ENCODE results near the gene REV3L. TPM values are rescaled to one million over a fixed set of nuclear protein-coding genes. Genes with fewer than 3 reads are reported as not detected.

Gene REV3L
- total and polyA plus RNA-seq, 2 donors (not counting 1 experiment from before 2014, with no cell fraction given): 42.9 to 127 TPM

DNA sequence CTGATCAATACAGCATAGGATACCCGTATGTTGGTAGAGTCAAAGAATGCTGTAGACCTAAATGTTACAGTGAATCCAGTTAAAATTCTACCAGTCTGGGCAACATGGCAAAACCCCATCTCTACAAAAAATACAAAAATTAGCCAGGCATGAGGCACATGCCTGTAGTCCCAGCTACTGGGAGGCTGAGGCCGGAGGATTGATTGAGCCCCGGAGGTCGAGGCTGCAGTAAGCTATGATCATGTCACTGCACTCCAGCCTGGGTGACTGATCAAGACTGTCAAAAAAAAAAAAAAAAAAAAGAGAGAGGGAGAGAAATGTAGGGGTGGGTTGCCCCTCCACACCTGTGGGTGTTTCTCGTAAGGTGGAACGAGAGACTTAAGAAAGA, 228.2 kb downstream of the REV3L start:
- no peak for TF ChIP-seq EZH2 (IDR thresholded peaks at IDR 0.05; ENCODE audit: low read length, missing control alignments)
- TF ChIP-seq, protein P1, sequence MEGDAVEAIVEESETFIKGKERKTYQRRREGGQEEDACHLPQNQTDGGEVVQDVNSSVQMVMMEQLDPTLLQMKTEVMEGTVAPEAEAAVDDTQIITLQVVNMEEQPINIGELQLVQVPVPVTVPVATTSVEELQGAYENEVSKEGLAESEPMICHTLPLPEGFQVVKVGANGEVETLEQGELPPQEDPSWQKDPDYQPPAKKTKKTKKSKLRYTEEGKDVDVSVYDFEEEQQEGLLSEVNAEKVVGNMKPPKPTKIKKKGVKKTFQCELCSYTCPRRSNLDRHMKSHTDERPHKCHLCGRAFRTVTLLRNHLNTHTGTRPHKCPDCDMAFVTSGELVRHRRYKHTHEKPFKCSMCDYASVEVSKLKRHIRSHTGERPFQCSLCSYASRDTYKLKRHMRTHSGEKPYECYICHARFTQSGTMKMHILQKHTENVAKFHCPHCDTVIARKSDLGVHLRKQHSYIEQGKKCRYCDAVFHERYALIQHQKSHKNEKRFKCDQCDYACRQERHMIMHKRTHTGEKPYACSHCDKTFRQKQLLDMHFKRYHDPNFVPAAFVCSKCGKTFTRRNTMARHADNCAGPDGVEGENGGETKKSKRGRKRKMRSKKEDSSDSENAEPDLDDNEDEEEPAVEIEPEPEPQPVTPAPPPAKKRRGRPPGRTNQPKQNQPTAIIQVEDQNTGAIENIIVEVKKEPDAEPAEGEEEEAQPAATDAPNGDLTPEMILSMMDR (conservative IDR thresholded peaks at IDR 0.05 in 1 of 2, IDR thresholded peaks at IDR 0.05 in 1 of 2; ENCODE audit: low read depth in 1 of 2, low read length in 2 of 2): no peak
- no peak overlapping the region for H3K4me3 ChIP-seq (replicated peaks in 1 of 4; ENCODE audit: control extremely low read depth in 1 of 4, insufficient read depth in 1 of 4, low read depth in 3 of 4, low read length in 4 of 4)

GRCh38 chr6:111254004-111254778, 228.8 kb downstream of the REV3L start:
- Histone ChIP-seq H3K27ac (ENCODE audit: insufficient read depth, low read length) (no peak overlapping the region), H2AFZ (ENCODE audit: low read length) (no peak overlapping the region), H4K20me1 (ENCODE audit: control insufficient read depth, extremely low read depth, insufficient read depth, low read length) (no peaks in the 10 kb centered on the region), H3K36me3 (ENCODE audit: control insufficient read depth, insufficient read depth, low read length) (no peaks in the 10 kb centered on the region), H3K27me3 (ENCODE audit: control insufficient read depth, insufficient read depth, low read length) (no peaks in the 10 kb centered on the region), H3K79me2 (ENCODE audit: control insufficient read depth, insufficient read depth, low read length) (no peaks in the 10 kb centered on the region), H3K4me2 (ENCODE audit: extremely low read depth, insufficient read depth, low read length) (no peak overlapping the region), H3K9ac (ENCODE audit: insufficient read depth, low read length) (no peak overlapping the region), H3K9me3 (ENCODE audit: control insufficient read depth, insufficient read depth, low read depth, low read length) (no peaks in the 10 kb centered on the region), H3K4me3 (replicated peaks in 1 of 4; ENCODE audit: control extremely low read depth in 1 of 4, insufficient read depth in 1 of 4, low read depth in 3 of 4, low read length in 4 of 4) (no peak overlapping the region), H3K4me1 (ENCODE audit: control insufficient read depth, extremely low read depth, insufficient read depth, low read length) (no peaks in the 10 kb centered on the region)
- DNase-seq (ENCODE audit: low read depth in 2 of 2): no peak
- TF ChIP-seq, protein P1 (conservative IDR thresholded peaks at IDR 0.05 in 1 of 2, IDR thresholded peaks at IDR 0.05 in 1 of 2; ENCODE audit: low read depth in 1 of 2, low read length in 2 of 2): no peak
- TF ChIP-seq EZH2 (IDR thresholded peaks at IDR 0.05; ENCODE audit: low read length, missing control alignments): no peak

More for the DNA sequence above, 228.2 kb downstream of the REV3L start:
- H3K27me3 ChIP-seq (ENCODE audit: control insufficient read depth, insufficient read depth, low read length): no peaks in the 10 kb centered on the region
- no peaks in the 10 kb centered on the region for H4K20me1 ChIP-seq (ENCODE audit: control insufficient read depth, extremely low read depth, insufficient read depth, low read length)
- H3K4me1 ChIP-seq (ENCODE audit: control insufficient read depth, extremely low read depth, insufficient read depth, low read length): no peaks in the 10 kb centered on the region
- H3K9ac ChIP-seq (ENCODE audit: insufficient read depth, low read length): no peak overlapping the region
- no peak overlapping the region for H3K27ac ChIP-seq (ENCODE audit: insufficient read depth, low read length)
- no peak overlapping the region for H2AFZ ChIP-seq (ENCODE audit: low read length)
- no peaks in the 10 kb centered on the region for H3K36me3 ChIP-seq (ENCODE audit: control insufficient read depth, insufficient read depth, low read length)
- peaks cover 2% of the 10 kb centered on the region for H3K79me2 ChIP-seq (ENCODE audit: control insufficient read depth, insufficient read depth, low read length)
- no peak overlapping the region for H3K4me2 ChIP-seq (ENCODE audit: extremely low read depth, insufficient read depth, low read length)
- no peaks in the 10 kb centered on the region for H3K9me3 ChIP-seq (ENCODE audit: control insufficient read depth, insufficient read depth, low read depth, low read length)
- no peak for DNase-seq (ENCODE audit: low read depth in 2 of 2)

- no peak for DNase-seq (ENCODE audit: low read depth in 2 of 2)
- no peaks in the 10 kb centered on the region for H3K27me3 ChIP-seq (ENCODE audit: control insufficient read depth, insufficient read depth, low read length)
- no peaks in the 10 kb centered on the region for H3K9me3 ChIP-seq (ENCODE audit: control insufficient read depth, insufficient read depth, low read depth, low read length)
- H3K4me3 ChIP-seq (replicated peaks in 1 of 4; ENCODE audit: control extremely low read depth in 1 of 4, insufficient read depth in 1 of 4, low read depth in 3 of 4, low read length in 4 of 4): no peak overlapping the region
- no peak overlapping the region for H3K27ac ChIP-seq (ENCODE audit: insufficient read depth, low read length)
- H2AFZ ChIP-seq (ENCODE audit: low read length): no peak overlapping the region
- H3K4me1 ChIP-seq (ENCODE audit: control insufficient read depth, extremely low read depth, insufficient read depth, low read length): no peaks in the 10 kb centered on the region
- no peaks in the 10 kb centered on the region for H4K20me1 ChIP-seq (ENCODE audit: control insufficient read depth, extremely low read depth, insufficient read depth, low read length)
- no peak overlapping the region for H3K4me2 ChIP-seq (ENCODE audit: extremely low read depth, insufficient read depth, low read length)
- TF ChIP-seq, protein P1 (conservative IDR thresholded peaks at IDR 0.05 in 1 of 2, IDR thresholded peaks at IDR 0.05 in 1 of 2; ENCODE audit: low read depth in 1 of 2, low read length in 2 of 2): no peak
- TF ChIP-seq EZH2 (IDR thresholded peaks at IDR 0.05; ENCODE audit: low read length, missing control alignments): no peak
- no peak overlapping the region for H3K9ac ChIP-seq (ENCODE audit: insufficient read depth, low read length)
- no peaks in the 10 kb centered on the region for H3K36me3 ChIP-seq (ENCODE audit: control insufficient read depth, insufficient read depth, low read length)
- no peaks in the 10 kb centered on the region for H3K79me2 ChIP-seq (ENCODE audit: control insufficient read depth, insufficient read depth, low read length)
Measured at GRCh38 chr6:111252726-111253125, 230.3 kb downstream of the REV3L start.

Data from fibroblast of lung (primary cell).